Left lung (tissue), 10 donors: Measurements from ENCODE around the gene DAB2IP. TPM values are rescaled to one million over a fixed set of nuclear protein-coding genes. Genes with fewer than 3 reads are reported as not detected.
A peak's percentile ranks its signal among the peaks of the same experiment; 100 is the strongest.

Experiments used
- ATAC-seq: fragments of 200-7000 bp; cut with Tn5 transposase; one replicate; pipeline ENCODE4 v1.9.1; 2020; ENCODE audit warnings: moderate library complexity
- DNase-seq, 4 donors: peaks; one replicate each; pipeline ENCODE4 v3.0.0-alpha.2; 2013 to 2020
- H3K27ac ChIP-seq, 2 donors: fragments of 200-600 bp; sonication (generic) in 1 of 2; one replicate each; pipeline versions ENCODE4 v1.5.0 to v1.8.0; 2020 to 2021
- H3K27me3 ChIP-seq, 2 donors: fragments of 200-600 bp; sonication (generic) in 1 of 2; one replicate each; pipeline versions ENCODE4 v1.5.0 to v1.8.0; 2020 to 2021
- H3K36me3 ChIP-seq, 2 donors: fragments of 200-600 bp; sonication (generic) in 1 of 2; one replicate each; pipeline versions ENCODE4 v1.5.0 to v1.8.0; 2020 to 2021
- H3K4me1 ChIP-seq, 2 donors: fragments of 200-600 bp; one replicate each; pipeline ENCODE4 v1.8.0; 2021
- H3K4me3 ChIP-seq, 2 donors: fragments of 200-600 bp; sonication (generic) in 1 of 2; one replicate each; pipeline versions ENCODE4 v1.5.0 to v1.8.0; 2020 to 2021; ENCODE audit warnings: mild to moderate bottlenecking in 1 of 2
- H3K9me3 ChIP-seq, 2 donors: fragments of 200-600 bp; sonication (generic) in 1 of 2; one replicate each; pipeline versions ENCODE4 v1.5.0 to v1.8.0; 2020 to 2021
- intact Hi-C, 2 donors: fragments of 100-400 bp; cut with DNase I; formaldehyde crosslinking; loops; one replicate each; pipeline versions ENCODE4 v1.11.2 to v1.14.2; 2022
- polyA plus RNA-seq, 6 donors: library from polyadenylated mRNA; unstranded; fragments of 120-200 nt; gene quantifications; one replicate each; pipeline ENCODE4 v1.2.1, GENCODE V29; 2013; ENCODE audit not compliant: insufficient read length in 6 of 6
- total RNA-seq, 2 donors: library from RNA; stranded (reverse); fragmentation: NEBNext Ultra II Directional; extraction: Animal tissue kit (Norgen Biotek cat#: 25700); gene quantifications; one replicate each; pipeline ENCODE4 v1.2.1, GENCODE V29; 2021
- TF ChIP-seq, protein P1 (sequence below), 2 donors: fragments of 200-600 bp; sonication (generic) in 1 of 2; IDR thresholded peaks; one replicate each; pipeline versions ENCODE4 v1.5.0 to v1.8.0; 2021; ENCODE audit warnings: antibody characterized with exemption in 2 of 2
- donor health status: DM: no; HTN: yes; CAD: no.
- donor health status: DM: no; HTN: no; CAD: no.

The DAB2IP gene
- total and polyA plus RNA-seq, 8 donors = 25.0 to 53.4 (median 34.6) TPM

DNA sequence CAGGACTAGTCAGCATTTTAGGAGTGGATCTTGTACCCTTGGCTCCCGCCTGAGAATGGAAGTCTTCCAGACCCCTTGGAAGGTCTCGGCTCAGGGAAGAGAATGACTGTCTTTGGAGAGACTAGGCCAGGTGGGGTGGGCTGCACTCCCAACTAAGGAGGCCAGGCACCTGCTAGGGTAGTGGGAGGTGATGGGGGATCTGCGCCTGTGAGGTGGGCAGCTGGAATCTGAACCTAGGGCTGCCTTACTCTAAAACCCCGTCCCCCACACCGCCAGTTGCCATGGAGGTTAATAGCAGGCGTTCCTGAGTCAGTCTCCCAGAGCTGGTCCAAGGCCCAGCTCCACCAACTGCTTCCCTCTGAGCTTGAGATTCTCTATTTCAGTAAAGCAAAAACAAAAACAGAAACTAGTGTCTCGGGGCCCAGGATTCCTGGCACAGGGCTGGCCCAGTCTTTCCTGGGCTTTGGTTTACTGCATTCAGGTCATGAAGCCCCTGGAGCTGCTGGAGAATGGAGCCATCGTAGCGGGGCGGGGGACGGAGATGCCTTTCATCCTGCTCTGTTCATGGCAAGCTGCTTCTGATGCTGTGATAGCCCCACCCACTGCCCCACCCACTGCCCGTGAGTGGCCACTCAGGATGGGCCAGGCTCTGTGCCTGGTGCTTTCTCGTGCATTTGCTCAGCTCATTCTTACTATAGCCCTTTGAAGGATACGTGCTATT lies 57.5 kb downstream of the DAB2IP start:
- Histone ChIP-seq H3K4me3 (no peak overlapping the region), H3K36me3 (no peaks in the 10 kb centered on the region), H3K4me1 (peaks cover 0 to 6% of the 10 kb centered on the region in 2 donors), H3K27ac (no peak overlapping the region), H3K27me3 (no peaks in the 10 kb centered on the region), H3K9me3 (no peaks in the 10 kb centered on the region)
- no peak for ATAC-seq
- peak in 1 of 4 donors; percentile 57 for DNase-seq
- intact Hi-C loops = no loop called here
- TF ChIP-seq, protein P1, sequence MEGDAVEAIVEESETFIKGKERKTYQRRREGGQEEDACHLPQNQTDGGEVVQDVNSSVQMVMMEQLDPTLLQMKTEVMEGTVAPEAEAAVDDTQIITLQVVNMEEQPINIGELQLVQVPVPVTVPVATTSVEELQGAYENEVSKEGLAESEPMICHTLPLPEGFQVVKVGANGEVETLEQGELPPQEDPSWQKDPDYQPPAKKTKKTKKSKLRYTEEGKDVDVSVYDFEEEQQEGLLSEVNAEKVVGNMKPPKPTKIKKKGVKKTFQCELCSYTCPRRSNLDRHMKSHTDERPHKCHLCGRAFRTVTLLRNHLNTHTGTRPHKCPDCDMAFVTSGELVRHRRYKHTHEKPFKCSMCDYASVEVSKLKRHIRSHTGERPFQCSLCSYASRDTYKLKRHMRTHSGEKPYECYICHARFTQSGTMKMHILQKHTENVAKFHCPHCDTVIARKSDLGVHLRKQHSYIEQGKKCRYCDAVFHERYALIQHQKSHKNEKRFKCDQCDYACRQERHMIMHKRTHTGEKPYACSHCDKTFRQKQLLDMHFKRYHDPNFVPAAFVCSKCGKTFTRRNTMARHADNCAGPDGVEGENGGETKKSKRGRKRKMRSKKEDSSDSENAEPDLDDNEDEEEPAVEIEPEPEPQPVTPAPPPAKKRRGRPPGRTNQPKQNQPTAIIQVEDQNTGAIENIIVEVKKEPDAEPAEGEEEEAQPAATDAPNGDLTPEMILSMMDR (IDR thresholded peaks at IDR 0.05) = no peak

DNA sequence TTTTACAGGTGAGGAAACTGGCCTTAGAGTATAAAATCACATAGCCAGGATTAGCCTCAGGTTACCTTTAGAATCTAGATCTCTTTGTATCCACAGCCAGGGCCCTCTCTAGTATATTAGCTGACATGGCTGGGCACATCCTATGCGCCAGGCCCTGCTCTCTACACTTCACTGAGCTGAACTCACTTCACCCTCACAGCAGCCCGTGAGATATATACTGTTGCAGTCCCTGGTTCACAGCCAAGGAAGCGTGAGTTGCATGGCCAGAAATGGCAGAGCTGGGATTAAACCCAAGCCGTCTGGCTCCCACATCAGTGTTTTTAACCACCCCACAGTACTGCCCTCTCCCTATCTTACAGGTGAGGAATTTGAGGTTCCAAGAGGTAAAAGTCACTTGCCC lies 58.4 kb downstream of the DAB2IP start:
- no peaks in the 10 kb centered on the region for H3K9me3 ChIP-seq
- no peaks in the 10 kb centered on the region for H3K27me3 ChIP-seq
- H3K4me1 ChIP-seq = peaks cover 0 to 6% of the 10 kb centered on the region in 2 donors
- H3K27ac ChIP-seq = no peak overlapping the region
- no peak overlapping the region for H3K4me3 ChIP-seq
- TF ChIP-seq, protein P1 (IDR thresholded peaks at IDR 0.05) = no peak
- no peak for ATAC-seq
- H3K36me3 ChIP-seq = no peaks in the 10 kb centered on the region
- no peak for DNase-seq
- intact Hi-C loops = no loop called here

DNA sequence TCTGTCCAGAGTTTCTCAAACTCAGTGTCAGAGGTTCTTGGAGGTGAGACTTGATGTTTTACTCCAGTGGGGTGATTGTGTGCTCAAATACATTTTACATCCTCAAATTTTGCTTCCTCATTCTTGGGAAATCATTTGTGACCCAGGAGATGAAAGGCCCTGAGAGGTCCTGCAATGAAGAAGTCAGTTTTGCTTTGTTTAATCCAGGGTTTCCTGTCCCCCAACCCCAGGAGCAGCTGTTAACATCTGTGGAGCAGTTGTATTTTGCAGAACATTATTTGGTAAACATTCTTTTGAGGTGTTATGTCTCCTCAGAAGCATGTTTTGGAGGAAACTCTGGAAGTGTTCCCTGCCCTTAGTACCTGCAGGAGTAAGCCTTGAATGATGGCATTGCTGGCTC lies 59.8 kb downstream of the DAB2IP start:
- DNase-seq (no peak), ATAC-seq (no peak)
- TF ChIP-seq, protein P1 (IDR thresholded peaks at IDR 0.05) = no peak
- H3K4me1 ChIP-seq = peaks cover 0 to 10% of the 10 kb centered on the region in 2 donors
- intact Hi-C loops = no loop called here
- no peaks in the 10 kb centered on the region for H3K36me3 ChIP-seq
- H3K4me3 ChIP-seq = no peak overlapping the region
- H3K27ac ChIP-seq = no peak overlapping the region
- H3K27me3 ChIP-seq = no peaks in the 10 kb centered on the region
- no peaks in the 10 kb centered on the region for H3K9me3 ChIP-seq

DNA sequence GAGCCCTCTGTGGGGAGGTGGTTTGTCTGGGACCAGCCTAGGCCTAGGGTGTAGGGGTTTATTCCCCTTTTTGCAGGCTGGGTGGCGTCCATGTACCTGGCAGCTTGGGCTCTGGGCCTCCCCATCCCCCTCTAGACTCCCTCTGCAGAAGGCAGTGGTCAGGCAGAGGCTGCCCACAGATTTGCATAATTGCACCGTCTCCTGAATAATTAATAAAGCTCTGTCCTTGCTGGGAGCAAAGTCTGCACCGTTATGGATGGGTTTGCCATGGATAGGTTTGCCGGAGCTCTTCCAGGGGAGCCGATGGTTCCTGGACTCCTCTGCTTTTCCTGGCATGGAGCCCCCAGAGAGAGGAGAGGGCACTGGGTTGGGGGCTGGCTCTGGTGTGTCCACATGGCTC lies 60.4 kb downstream of the DAB2IP start:
- peaks cover 0 to 10% of the 10 kb centered on the region in 2 donors for H3K4me1 ChIP-seq
- no peaks in the 10 kb centered on the region for H3K27me3 ChIP-seq
- no peak for DNase-seq
- no peaks in the 10 kb centered on the region for H3K36me3 ChIP-seq
- H3K27ac ChIP-seq = no peak overlapping the region
- no peak for ATAC-seq
- no peak overlapping the region for H3K4me3 ChIP-seq
- H3K9me3 ChIP-seq = no peaks in the 10 kb centered on the region
- TF ChIP-seq, protein P1 (IDR thresholded peaks at IDR 0.05) = no peak
- intact Hi-C loops = no loop called here

DNA sequence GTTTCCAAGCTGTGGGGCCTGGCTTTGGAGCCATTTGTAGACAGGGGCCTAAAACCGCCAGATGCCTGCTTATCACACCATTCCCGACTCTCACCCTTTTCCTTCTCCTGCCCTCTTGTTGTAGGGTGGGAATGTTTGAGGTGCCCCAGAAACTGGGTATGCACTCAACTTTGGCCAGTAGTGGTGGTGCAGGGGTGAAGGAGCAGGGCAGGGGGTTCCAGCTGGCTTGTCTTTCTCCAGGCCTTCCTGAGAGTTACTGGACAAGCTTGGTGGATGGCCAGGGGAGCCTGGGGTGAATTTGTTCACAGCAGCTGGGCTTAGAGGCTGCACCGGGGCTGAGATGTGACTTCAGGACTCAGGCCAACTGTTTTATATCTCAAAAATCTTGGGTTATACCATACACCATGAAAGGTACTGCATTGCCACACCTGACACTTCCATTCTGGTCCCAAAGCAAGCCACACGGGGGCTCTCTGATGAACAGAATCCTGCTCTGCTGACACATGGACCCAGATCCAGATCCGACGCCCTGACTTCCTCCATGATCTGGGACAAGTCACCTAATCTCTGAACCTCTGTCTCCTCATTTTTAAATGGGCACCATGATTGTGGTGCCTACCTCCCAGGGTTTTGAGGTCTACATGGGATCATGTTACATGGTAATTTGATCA lies 62.1 kb downstream of the DAB2IP start:
- Histone ChIP-seq H3K4me3 (no peak overlapping the region), H3K36me3 (no peaks in the 10 kb centered on the region), H3K9me3 (no peaks in the 10 kb centered on the region), H3K27ac (no peak overlapping the region), H3K27me3 (no peaks in the 10 kb centered on the region), H3K4me1 (peaks cover 0 to 3% of the 10 kb centered on the region in 2 donors)
- ATAC-seq = no peak
- intact Hi-C loops = no loop called here
- no peak for DNase-seq
- TF ChIP-seq, protein P1 (IDR thresholded peaks at IDR 0.05) = no peak
